Embryonic facial prominence (tissue), 1 donor: Measurements from ENCODE around the gene NPAS3.

Experiments
- DNase-seq: peaks from one replicate; pipeline ENCODE4 v3.0.0-alpha.2; 2016; ENCODE audit errors: extremely low spot score

NPAS3 gene

GRCh38 chr14:33578461-33579216 lies 640.0 kb downstream of the NPAS3 start:
- DNase-seq: no peak

- DNase-seq: no peak
These were observed 641.6 kb downstream of the NPAS3 start for GRCh38 chr14:33580231-33580749.

- DNase-seq: no peak
These were observed 642.2 kb downstream of the NPAS3 start for GRCh38 chr14:33580841-33581240.

- no peak for DNase-seq
These were observed 646.0 kb downstream of the NPAS3 start for GRCh38 chr14:33584697-33585096.

GRCh38 chr14:33586806-33587205 lies 648.1 kb downstream of the NPAS3 start:
- no peak for DNase-seq

- DNase-seq: no peak
These were observed 649.1 kb downstream of the NPAS3 start for GRCh38 chr14:33587791-33588190.

- DNase-seq: no peak
These were observed 650.1 kb downstream of the NPAS3 start for GRCh38 chr14:33588771-33589170.

- no peak for DNase-seq
These were observed 650.7 kb downstream of the NPAS3 start for GRCh38 chr14:33589334-33589733.

GRCh38 chr14:33590891-33591630 lies 652.4 kb downstream of the NPAS3 start:
- no peak for DNase-seq

GRCh38 chr14:33592297-33592696 lies 653.6 kb downstream of the NPAS3 start:
- no peak for DNase-seq

GRCh38 chr14:33596211-33597080 lies 657.8 kb downstream of the NPAS3 start:
- no peak for DNase-seq

- no peak for DNase-seq
These were observed 659.9 kb downstream of the NPAS3 start for GRCh38 chr14:33598582-33598981.

- no peak for DNase-seq
These were observed 663.7 kb downstream of the NPAS3 start for GRCh38 chr14:33602396-33602795.

GRCh38 chr14:33606591-33606990 lies 667.9 kb downstream of the NPAS3 start:
- DNase-seq: no peak

- no peak for DNase-seq
These were observed 670.9 kb downstream of the NPAS3 start for GRCh38 chr14:33609582-33609981.

GRCh38 chr14:33610121-33610520 lies 671.4 kb downstream of the NPAS3 start:
- no peak for DNase-seq

- DNase-seq: no peak
These were observed 672.9 kb downstream of the NPAS3 start for GRCh38 chr14:33611405-33612196.

GRCh38 chr14:33612197-33612505 lies 673.5 kb downstream of the NPAS3 start:
- DNase-seq: no peak

- no peak for DNase-seq
These were observed 678.5 kb downstream of the NPAS3 start for GRCh38 chr14:33617154-33617553.

GRCh38 chr14:33618361-33619105 lies 679.9 kb downstream of the NPAS3 start:
- no peak for DNase-seq

- DNase-seq: no peak
These were observed 683.8 kb downstream of the NPAS3 start for GRCh38 chr14:33622496-33622895.
